ENCODE measurements around the gene SPRED3.
"Not testable (repeated sequence)": the region's sequence is repeated elsewhere in the genome, so short reads cannot be mapped to it uniquely, and the experiment has no call there.

The SPRED3 gene

GRCh38 chr19:38389957-38390924, 1.7 kb downstream of the SPRED3 start:
- DNase-seq (ENCODE audit: low spot score): no peak

GRCh38 chr19:38391911-38392464, 3.5 kb downstream of the SPRED3 start:
- DNase-seq (ENCODE audit: low spot score): no peak

GRCh38 chr19:38392707-38393308, 4.3 kb downstream of the SPRED3 start:
- no peak for DNase-seq (ENCODE audit: low spot score)

GRCh38 chr19:38394488-38394887, 6.0 kb downstream of the SPRED3 start:
- DNase-seq (ENCODE audit: low spot score): no peak

GRCh38 chr19:38395381-38396114, 7.1 kb downstream of the SPRED3 start:
- no peak for DNase-seq (ENCODE audit: low spot score)

GRCh38 chr19:38399081-38399480, 10.6 kb downstream of the SPRED3 start:
- no peak for DNase-seq (ENCODE audit: low spot score)

- no peak for DNase-seq (ENCODE audit: low spot score)
Observed at GRCh38 chr19:38399537-38399936, 11.0 kb downstream of the SPRED3 start.

GRCh38 chr19:38400361-38400760, 11.9 kb downstream of the SPRED3 start:
- no peak for DNase-seq (ENCODE audit: low spot score)

GRCh38 chr19:38401148-38401547, 12.7 kb downstream of the SPRED3 start:
- DNase-seq (ENCODE audit: low spot score): no peak

GRCh38 chr19:38402623-38402966, 14.1 kb downstream of the SPRED3 start:
- no peak for DNase-seq (ENCODE audit: low spot score)

- peak; percentile 97 for DNase-seq (ENCODE audit: low spot score)
Observed at GRCh38 chr19:38402967-38403674, 14.6 kb downstream of the SPRED3 start, which contains the start of gene FAM98C. Gene FAM98C (plus strand): TSS chr19:38403093. CDS start chr19:38403154, 61 bp downstream.

GRCh38 chr19:38404858-38405257, 16.4 kb downstream of the SPRED3 start:
- DNase-seq (ENCODE audit: low spot score): no peak

- DNase-seq (ENCODE audit: low spot score): no peak
Observed at GRCh38 chr19:38405276-38405675, 16.8 kb downstream of the SPRED3 start.

- no peak for DNase-seq (ENCODE audit: low spot score)
Observed at GRCh38 chr19:38409631-38410133, 21.2 kb downstream of the SPRED3 start.

- not testable (repeated sequence) for DNase-seq (ENCODE audit: low spot score)
Observed at GRCh38 chr19:38410407-38410806, 21.9 kb downstream of the SPRED3 start.

- no peak for DNase-seq (ENCODE audit: low spot score)
Observed at GRCh38 chr19:38411041-38411712, 22.7 kb downstream of the SPRED3 start.

- not testable (repeated sequence) for DNase-seq (ENCODE audit: low spot score)
Observed at GRCh38 chr19:38411898-38412297, 23.4 kb downstream of the SPRED3 start.

GRCh38 chr19:38412491-38412890, 24.0 kb downstream of the SPRED3 start:
- no peak for DNase-seq (ENCODE audit: low spot score)

- no peak for DNase-seq (ENCODE audit: low spot score)
Observed at GRCh38 chr19:38412961-38413360, 24.5 kb downstream of the SPRED3 start.

- DNase-seq (ENCODE audit: low spot score): no peak
Observed at GRCh38 chr19:38413416-38413815, 24.9 kb downstream of the SPRED3 start.

GRCh38 chr19:38417146-38417543, 28.6 kb downstream of the SPRED3 start:
- no peak for DNase-seq (ENCODE audit: low spot score)
